Esophagus squamous epithelium (tissue), 4 donors: Measurements from ENCODE around the gene PRIM2.
"Not testable (repeated sequence)": the region's sequence is repeated elsewhere in the genome, so short reads cannot be mapped to it uniquely, and the experiment has no call there.

ENCODE experiments used
- POLR2A ChIP-seq, 4 donors: fragments of 450-650 bp; IDR thresholded peaks; one replicate each; pipeline ENCODE4 v1.6.1; 2017; ENCODE audit warnings: antibody characterized with exemption in 4 of 4, mild to moderate bottlenecking in 4 of 4, moderate library complexity in 3 of 4
- TF ChIP-seq, protein P1 (sequence below), 6 experiments: fragments of 450-650 bp in 4 of 6; fragments of 200-600 bp in 2 of 6; sonication (generic) in 2 of 6; IDR thresholded peaks; one replicate each; pipeline ENCODE4 v1.5.1; 2016 to 2019; ENCODE audit warnings: antibody characterized with exemption in 6 of 6, mild to moderate bottlenecking in 4 of 6, moderate library complexity in 4 of 6

GRCh38 chr6:57510390-57510789 is 193.0 kb downstream of the PRIM2 start:
- TF ChIP-seq, protein P1, sequence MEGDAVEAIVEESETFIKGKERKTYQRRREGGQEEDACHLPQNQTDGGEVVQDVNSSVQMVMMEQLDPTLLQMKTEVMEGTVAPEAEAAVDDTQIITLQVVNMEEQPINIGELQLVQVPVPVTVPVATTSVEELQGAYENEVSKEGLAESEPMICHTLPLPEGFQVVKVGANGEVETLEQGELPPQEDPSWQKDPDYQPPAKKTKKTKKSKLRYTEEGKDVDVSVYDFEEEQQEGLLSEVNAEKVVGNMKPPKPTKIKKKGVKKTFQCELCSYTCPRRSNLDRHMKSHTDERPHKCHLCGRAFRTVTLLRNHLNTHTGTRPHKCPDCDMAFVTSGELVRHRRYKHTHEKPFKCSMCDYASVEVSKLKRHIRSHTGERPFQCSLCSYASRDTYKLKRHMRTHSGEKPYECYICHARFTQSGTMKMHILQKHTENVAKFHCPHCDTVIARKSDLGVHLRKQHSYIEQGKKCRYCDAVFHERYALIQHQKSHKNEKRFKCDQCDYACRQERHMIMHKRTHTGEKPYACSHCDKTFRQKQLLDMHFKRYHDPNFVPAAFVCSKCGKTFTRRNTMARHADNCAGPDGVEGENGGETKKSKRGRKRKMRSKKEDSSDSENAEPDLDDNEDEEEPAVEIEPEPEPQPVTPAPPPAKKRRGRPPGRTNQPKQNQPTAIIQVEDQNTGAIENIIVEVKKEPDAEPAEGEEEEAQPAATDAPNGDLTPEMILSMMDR (IDR thresholded peaks at IDR 0.05): not testable (repeated sequence)
- TF ChIP-seq POLR2A (IDR thresholded peaks at IDR 0.05): not testable (repeated sequence)
